ENCODE data around the gene TEDC2. TPM values are rescaled to one million over a fixed set of nuclear protein-coding genes. Genes with fewer than 3 reads are reported as not detected.

The TEDC2 gene
- total and polyA plus RNA-seq, 2 of the 8 experiments (the other 6 are each of a cell fraction or from before 2014, with no cell fraction given) = 54.6 to 55.6 TPM

GRCh38 chr16:2422123-2422867 is 37.6 kb upstream of the TEDC2 start:
- CTCF ChIA-PET (ENCODE audit: partially characterized antibody) = interaction anchor here (0.7 to 2.0 kb wide), 15 partner anchors 8 to 228 kb away, joined by 3 to 7 read pairs (median 3); no protein-coding TSS in a partner anchor
- H3K36me3 ChIP-seq (ENCODE audit: control insufficient read depth in 2 of 4, insufficient read depth in 4 of 4, low read length in 3 of 4) = no peaks in the 10 kb centered on the region
- H4K91ac ChIP-seq (replicated peaks; ENCODE audit: insufficient read length, low read length) = no peak overlapping the region
- H3K4me2 ChIP-seq (ENCODE audit: insufficient read depth in 1 of 2, low read depth in 2 of 2, low read length in 2 of 2) = no peak overlapping the region
- WGBS, 2 experiments (ENCODE audit: extremely low coverage in 1 of 2, insufficient coverage in 1 of 2, insufficient read length in 1 of 2, insufficient replicate concordance in 2 of 2, low coverage in 1 of 2, low lambda C conversion rate in 2 of 2, missing lambda C conversion rate in 1 of 2) = 94% methylated on average over 7 of the region's 7 CpGs; no CpG with 5 or more reads in 1 of the 2 experiments
- H2AK5ac ChIP-seq (ENCODE audit: low read depth, low read length) = no peak overlapping the region
- no peak overlapping the region for H2BK12ac ChIP-seq (ENCODE audit: low read depth, low read length)
- no peaks in the 10 kb centered on the region for H4K20me1 ChIP-seq (replicated peaks in 1 of 2; ENCODE audit: control insufficient read depth in 1 of 2, insufficient read depth in 2 of 2, low read length in 2 of 2)
- no peaks in the 10 kb centered on the region for H3K23me2 ChIP-seq (ENCODE audit: low read depth, low read length)
- H3K18ac ChIP-seq (ENCODE audit: extremely low read depth, low read length) = no peak overlapping the region
- no peak overlapping the region for H2BK5ac ChIP-seq (ENCODE audit: low read depth, low read length)
- no peak overlapping the region for H3K27ac ChIP-seq (ENCODE audit: low read depth, low read length)
- H3K79me1 ChIP-seq (ENCODE audit: low read depth, low read length) = no peaks in the 10 kb centered on the region
- H2BK15ac ChIP-seq (ENCODE audit: low read length) = peak overlapping the region; percentile 77; the same call in 1 of the 2 replicates
- no peaks in the 10 kb centered on the region for H3K79me2 ChIP-seq (ENCODE audit: control insufficient read depth in 1 of 2, insufficient read depth in 2 of 2, low read length in 2 of 2)
- FAIRE-seq = no peak
- TF ChIP-seq FOSL1 (IDR thresholded peaks at IDR 0.05; ENCODE audit: insufficient read depth, low read depth, low read length) (no peak), KDM5A (IDR thresholded peaks at IDR 0.05; ENCODE audit: low read length) (no peak), EP300 (IDR thresholded peaks at IDR 0.05; ENCODE audit: borderline replicate concordance in 1 of 2, low read depth in 2 of 2, low read length in 2 of 2) (no peak), CBX5 (IDR thresholded peaks at IDR 0.05; ENCODE audit: low read depth, low read length) (no peak), RBBP5 (IDR thresholded peaks at IDR 0.05; ENCODE audit: borderline replicate concordance, low read depth, low read length) (no peak), POLR2AphosphoS5 (IDR thresholded peaks at IDR 0.05; ENCODE audit: low read depth, low read length) (no peak), ZNF274 (IDR thresholded peaks at IDR 0.05; ENCODE audit: borderline replicate concordance, extremely low read depth, low read length) (no peak)
- TF ChIP-seq, protein P1, sequence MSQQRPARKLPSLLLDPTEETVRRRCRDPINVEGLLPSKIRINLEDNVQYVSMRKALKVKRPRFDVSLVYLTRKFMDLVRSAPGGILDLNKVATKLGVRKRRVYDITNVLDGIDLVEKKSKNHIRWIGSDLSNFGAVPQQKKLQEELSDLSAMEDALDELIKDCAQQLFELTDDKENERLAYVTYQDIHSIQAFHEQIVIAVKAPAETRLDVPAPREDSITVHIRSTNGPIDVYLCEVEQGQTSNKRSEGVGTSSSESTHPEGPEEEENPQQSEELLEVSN (IDR thresholded peaks at IDR 0.05) = no peak
- no peak overlapping the region for H3K23ac ChIP-seq (ENCODE audit: insufficient read length)
- peak overlapping the region; percentile 58; the same call in 1 of the 2 replicates for H4K8ac ChIP-seq (ENCODE audit: extremely low read depth, insufficient read depth, low read length)
- no peak overlapping the region for H3K9ac ChIP-seq (replicated peaks in 1 of 4; ENCODE audit: extremely low read depth in 1 of 4, low read depth in 3 of 4, low read length in 3 of 4)
- no peak for DNase-seq (ENCODE audit: low read depth in 1 of 2, low spot score in 2 of 2)
- H3K14ac ChIP-seq (ENCODE audit: insufficient read length) = no peak overlapping the region
- H2BK20ac ChIP-seq (ENCODE audit: low read length) = no peak overlapping the region
- H2BK120ac ChIP-seq (replicated peaks; ENCODE audit: low read depth, low read length) = no peak overlapping the region
- H3K4me3 ChIP-seq (ENCODE audit: extremely low read depth in 1 of 4, insufficient read depth in 2 of 4, low read depth in 3 of 4, low read length in 4 of 4) = no peak overlapping the region
- H2AFZ ChIP-seq (ENCODE audit: low read length) = no peak overlapping the region
- POLR2A ChIA-PET (ENCODE audit: partially characterized antibody) = interaction anchor here (1.0 to 1.4 kb wide), 2 partner anchors 79 to 152 kb away, joined by 3 read pairs; no protein-coding TSS in a partner anchor
- H3K4me1 ChIP-seq (replicated peaks in 1 of 4; ENCODE audit: control insufficient read depth in 3 of 4, insufficient read depth in 4 of 4, low read length in 3 of 4) = no peaks in the 10 kb centered on the region; a peak in 2 of 7 replicates
- no peak overlapping the region for H4K5ac ChIP-seq (ENCODE audit: insufficient read length, low read depth, low read length)
- no peak overlapping the region for H3K4ac ChIP-seq (replicated peaks; ENCODE audit: insufficient read length, low read depth, low read length)
- no peak overlapping the region for H3K56ac ChIP-seq (replicated peaks; ENCODE audit: insufficient read length, low read depth, low read length)
- H3K27me3 ChIP-seq (replicated peaks in 1 of 4; ENCODE audit: control insufficient read depth in 3 of 4, extremely low read depth in 1 of 4, insufficient read depth in 3 of 4, low read length in 3 of 4) = no peaks in the 10 kb centered on the region
- no peaks in the 10 kb centered on the region for H3K9me3 ChIP-seq (ENCODE audit: insufficient read depth in 2 of 2, low read depth in 1 of 2, low read length in 1 of 2)
